IPS-20b (cell line): Measurements from ENCODE around the gene ACTRT2.

Source experiments
- H3K27ac ChIP-seq: one replicate; pipeline ENCODE4 v1.5.1; 2013; ENCODE audit warnings: low read length
- H3K27me3 ChIP-seq: 2 replicates; pipeline ENCODE4 v1.6.1; 2013; ENCODE audit warnings: mild to moderate bottlenecking, low read length, inconsistent platforms; ENCODE audit not compliant: insufficient read depth
- H3K36me3 ChIP-seq: 2 replicates; pipeline ENCODE4 v1.6.1; 2013; ENCODE audit warnings: low read depth, mild to moderate bottlenecking, inconsistent platforms, low read length, moderate library complexity; ENCODE audit not compliant: insufficient read depth
- H3K4me1 ChIP-seq: 2 replicates; pipeline ENCODE4 v1.6.1; 2013; ENCODE audit warnings: mild to moderate bottlenecking, control low read depth, inconsistent platforms, low read length, moderate library complexity; ENCODE audit not compliant: insufficient read depth
- H3K4me3 ChIP-seq: 2 replicates; pipeline ENCODE4 v1.5.1; 2013; ENCODE audit warnings: mild to moderate bottlenecking, low read length, inconsistent platforms
- H3K9ac ChIP-seq: 2 replicates; pipeline ENCODE4 v1.6.1; 2013; ENCODE audit warnings: low read depth, mild to moderate bottlenecking, inconsistent platforms, low read length, moderate library complexity
- H3K9me3 ChIP-seq: 2 replicates; pipeline ENCODE4 v1.6.1; 2013; ENCODE audit warnings: mild to moderate bottlenecking, low read depth, low read length, inconsistent platforms; ENCODE audit not compliant: insufficient read depth

ACTRT2 gene

DNA sequence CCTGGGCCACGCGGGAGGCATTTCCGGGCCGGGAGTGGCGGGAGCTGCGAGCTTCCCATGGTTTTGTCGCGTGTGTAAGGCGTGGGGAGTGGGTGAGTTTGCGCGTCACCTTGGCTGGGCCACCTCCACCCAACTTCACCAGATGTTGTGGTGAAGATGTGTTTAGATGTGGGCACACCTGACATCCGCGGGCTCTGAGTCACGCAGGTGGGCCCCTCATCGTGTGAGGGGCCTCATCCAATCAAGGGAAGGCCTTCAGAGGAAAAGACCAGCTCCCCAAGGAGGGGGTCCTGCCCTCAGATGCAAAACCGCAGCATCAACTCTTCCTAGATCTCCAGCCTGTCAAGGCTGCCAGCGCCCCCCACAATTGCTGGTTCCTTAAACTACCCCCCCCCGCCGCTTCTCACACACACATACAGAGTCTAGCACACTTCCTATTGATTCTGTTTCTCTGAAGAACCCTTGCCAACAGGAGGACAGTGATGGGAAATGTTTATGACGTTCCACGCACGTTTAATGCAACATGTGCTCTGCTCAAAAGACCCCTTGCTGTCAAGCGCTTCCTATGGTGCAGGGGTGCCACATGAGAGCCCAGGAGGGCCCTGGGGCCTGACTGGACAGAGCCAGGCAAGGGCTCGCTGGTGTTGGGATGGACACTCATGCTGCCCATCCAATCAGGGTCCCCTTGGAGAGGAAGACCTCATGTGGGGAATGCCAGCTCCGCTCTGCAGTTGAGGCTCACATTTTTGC lies 11.9 kb downstream of the ACTRT2 start:
- no peaks in the 10 kb centered on the region for H3K27me3 ChIP-seq
- H3K4me1 ChIP-seq: no peaks in the 10 kb centered on the region
- H3K27ac ChIP-seq: no peak overlapping the region
- no peaks in the 10 kb centered on the region for H3K9me3 ChIP-seq
- H3K36me3 ChIP-seq: no peaks in the 10 kb centered on the region
- H3K4me3 ChIP-seq: no peak overlapping the region
- H3K9ac ChIP-seq: no peak overlapping the region

DNA sequence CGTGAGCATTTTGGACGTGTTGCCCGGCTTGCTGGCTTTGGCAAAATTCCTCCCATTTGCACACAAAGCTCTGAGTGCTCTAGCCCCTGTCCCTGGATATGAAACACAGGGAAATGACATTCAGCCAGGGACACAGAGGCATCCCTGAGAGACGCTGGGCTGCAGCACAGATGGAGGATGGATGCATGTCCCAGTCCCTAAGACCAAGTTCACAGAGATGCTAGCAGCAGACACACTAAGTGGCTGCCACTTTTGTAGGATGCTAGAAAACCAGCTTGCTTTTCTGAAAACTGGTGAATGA lies 12.5 kb downstream of the ACTRT2 start:
- no peaks in the 10 kb centered on the region for H3K36me3 ChIP-seq
- no peak overlapping the region for H3K27ac ChIP-seq
- H3K9me3 ChIP-seq: no peaks in the 10 kb centered on the region
- H3K9ac ChIP-seq: no peak overlapping the region
- no peaks in the 10 kb centered on the region for H3K4me1 ChIP-seq
- no peak overlapping the region for H3K4me3 ChIP-seq
- H3K27me3 ChIP-seq: no peaks in the 10 kb centered on the region

DNA sequence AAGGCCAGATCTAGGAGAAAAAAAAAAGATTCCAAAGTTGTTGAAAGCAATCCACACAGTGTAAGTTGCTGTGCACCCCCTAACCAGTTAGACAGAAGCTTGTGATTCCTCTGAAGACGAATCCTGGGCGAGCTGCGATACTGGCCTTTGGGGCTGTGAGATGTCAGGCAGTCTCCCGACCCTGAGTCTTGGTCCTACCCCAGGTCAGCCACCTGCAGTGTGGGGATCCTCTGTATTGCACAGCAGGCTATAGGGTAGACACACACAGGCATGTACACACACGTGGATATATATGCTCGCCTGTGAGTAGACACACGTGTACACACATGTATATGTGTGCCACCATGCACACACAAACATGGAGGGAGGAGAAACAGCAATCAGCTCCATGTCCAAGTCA lies 12.9 kb downstream of the ACTRT2 start:
- H3K27ac ChIP-seq: no peak overlapping the region
- H3K4me3 ChIP-seq: no peak overlapping the region
- no peak overlapping the region for H3K9ac ChIP-seq
- no peaks in the 10 kb centered on the region for H3K36me3 ChIP-seq
- no peaks in the 10 kb centered on the region for H3K4me1 ChIP-seq
- no peaks in the 10 kb centered on the region for H3K27me3 ChIP-seq
- H3K9me3 ChIP-seq: no peaks in the 10 kb centered on the region

DNA sequence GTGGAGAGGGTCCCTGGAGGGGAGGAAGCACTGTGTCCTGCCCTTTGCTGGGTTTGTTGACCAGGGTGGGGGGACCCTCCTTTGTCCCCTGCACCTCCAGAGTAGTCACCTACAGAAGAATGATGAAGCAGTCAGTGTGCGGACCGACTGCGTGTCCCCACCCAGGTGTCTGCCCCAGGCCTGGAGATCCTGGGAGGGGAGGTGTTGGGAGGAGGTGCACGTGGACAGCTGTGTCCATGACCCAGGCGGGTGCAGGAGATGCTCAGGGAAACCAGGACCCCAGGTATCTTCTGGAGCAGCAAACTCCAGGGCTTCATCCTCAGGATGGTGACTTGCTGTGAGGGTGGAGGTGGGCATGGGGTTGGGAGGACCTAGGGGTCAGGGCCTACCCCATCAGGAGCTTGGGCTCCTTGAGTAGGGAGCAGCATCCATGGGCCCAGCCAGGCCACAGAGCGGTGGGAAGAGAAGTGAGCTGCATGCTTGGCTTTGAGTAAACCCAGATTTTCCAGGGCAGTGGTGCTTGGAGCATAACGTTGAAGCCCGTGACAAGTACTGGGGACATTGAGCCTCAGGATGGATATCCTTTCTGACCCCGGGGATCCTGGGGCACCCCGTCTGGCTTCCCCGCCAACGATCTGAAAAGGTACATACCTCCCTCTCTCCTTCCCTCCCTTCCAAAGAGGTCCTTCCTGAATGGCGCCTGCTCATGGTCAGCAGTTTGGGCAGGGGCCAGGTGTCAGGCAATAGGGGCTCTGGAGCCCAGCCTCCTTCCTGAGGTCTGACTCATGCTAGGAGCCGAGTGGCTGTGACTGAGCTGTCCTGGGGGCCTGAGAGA lies 13.7 kb downstream of the ACTRT2 start:
- Histone ChIP-seq H3K27ac (no peak overlapping the region), H3K4me3 (no peak overlapping the region), H3K27me3 (no peaks in the 10 kb centered on the region), H3K9me3 (no peaks in the 10 kb centered on the region), H3K36me3 (no peaks in the 10 kb centered on the region), H3K9ac (no peak overlapping the region), H3K4me1 (no peaks in the 10 kb centered on the region)

DNA sequence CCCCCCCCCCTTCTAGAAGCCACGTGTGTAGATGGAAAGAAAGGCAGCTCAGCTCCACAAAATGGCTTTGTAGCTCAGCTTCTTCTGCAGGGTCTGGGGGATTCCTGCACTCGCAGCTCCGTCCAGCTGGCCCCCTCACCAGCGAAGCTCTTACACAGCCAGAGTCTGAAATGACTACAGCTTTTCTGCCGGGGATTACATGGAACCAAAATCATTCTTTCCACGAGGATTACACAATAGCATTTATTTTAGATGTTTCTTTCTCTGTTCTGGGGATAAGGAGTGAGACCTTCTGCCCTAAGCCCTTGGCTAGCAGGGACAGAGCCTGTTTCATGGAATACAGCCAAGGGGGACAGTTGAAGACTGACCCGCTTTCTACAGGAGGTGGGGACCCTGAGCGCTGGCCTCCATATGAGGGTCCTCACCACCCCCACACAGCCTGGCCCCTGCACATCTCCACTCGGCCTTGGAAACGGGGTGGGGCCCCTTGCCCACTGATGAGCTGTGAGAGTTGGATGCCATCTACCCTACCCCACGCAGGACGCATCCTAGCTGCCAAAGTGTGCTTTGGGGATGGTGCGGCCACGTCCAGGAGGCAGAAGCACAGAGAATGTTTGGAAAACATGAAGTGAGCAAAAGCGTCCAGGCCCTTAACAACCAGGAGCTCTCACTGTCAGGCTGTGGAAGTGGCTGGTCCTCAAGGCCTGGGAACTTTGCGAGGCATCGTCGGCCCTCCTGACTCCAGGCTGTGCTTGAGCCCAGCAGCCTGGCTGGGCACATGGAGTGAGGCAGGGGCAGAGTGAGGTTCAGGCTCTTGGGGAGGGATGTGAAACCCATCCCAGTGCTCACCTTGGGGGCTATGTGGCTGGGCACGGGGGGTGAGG lies 14.5 kb downstream of the ACTRT2 start:
- H3K27ac ChIP-seq: no peak overlapping the region
- H3K27me3 ChIP-seq: no peaks in the 10 kb centered on the region
- H3K9ac ChIP-seq: no peak overlapping the region
- H3K4me3 ChIP-seq: no peak overlapping the region
- no peaks in the 10 kb centered on the region for H3K9me3 ChIP-seq
- H3K4me1 ChIP-seq: no peaks in the 10 kb centered on the region
- H3K36me3 ChIP-seq: no peaks in the 10 kb centered on the region

DNA sequence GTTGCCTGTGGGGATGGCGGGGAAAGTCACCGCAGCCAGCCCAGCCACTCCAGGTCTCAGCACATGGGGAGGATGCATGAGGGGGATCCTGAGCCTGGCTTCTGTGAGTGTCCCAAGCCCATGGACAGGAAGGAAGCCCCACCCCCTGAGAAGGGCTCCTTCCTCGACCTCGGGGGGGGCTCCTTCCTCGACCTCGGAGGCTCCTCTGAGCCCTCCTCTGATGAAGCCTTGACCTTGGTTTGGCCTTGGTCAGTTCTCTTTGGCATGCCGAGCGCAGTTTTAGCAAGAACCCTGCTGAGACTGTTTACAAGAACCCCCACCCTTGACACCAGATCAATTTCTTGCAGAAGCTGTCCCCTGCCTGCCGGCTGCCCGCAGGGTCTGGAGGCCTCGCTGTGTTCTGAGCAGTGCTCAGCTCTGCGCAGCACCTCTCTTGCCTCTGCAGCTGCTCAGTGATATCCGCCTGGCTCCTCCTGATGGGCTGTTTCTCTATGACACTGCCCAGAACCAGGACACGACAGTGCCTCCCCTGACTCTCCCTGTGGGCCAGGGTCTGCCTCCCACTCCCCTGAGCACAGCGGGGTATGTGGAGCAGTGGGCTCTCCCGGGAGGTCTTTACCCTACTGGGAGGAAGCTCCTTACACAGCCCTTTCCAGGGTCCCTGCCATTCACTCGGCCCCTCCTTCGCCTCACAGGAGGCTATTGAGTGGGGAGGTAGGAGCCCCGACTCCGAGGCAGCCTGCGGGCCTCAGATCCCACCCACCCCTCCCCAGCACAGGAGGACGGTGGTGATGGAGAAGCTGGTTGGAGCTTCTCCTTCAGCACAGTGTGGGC lies 15.4 kb downstream of the ACTRT2 start:
- H3K4me3 ChIP-seq: no peak overlapping the region
- H3K36me3 ChIP-seq: no peaks in the 10 kb centered on the region
- H3K27ac ChIP-seq: no peak overlapping the region
- no peak overlapping the region for H3K9ac ChIP-seq
- no peaks in the 10 kb centered on the region for H3K4me1 ChIP-seq
- H3K27me3 ChIP-seq: no peaks in the 10 kb centered on the region
- no peaks in the 10 kb centered on the region for H3K9me3 ChIP-seq

DNA sequence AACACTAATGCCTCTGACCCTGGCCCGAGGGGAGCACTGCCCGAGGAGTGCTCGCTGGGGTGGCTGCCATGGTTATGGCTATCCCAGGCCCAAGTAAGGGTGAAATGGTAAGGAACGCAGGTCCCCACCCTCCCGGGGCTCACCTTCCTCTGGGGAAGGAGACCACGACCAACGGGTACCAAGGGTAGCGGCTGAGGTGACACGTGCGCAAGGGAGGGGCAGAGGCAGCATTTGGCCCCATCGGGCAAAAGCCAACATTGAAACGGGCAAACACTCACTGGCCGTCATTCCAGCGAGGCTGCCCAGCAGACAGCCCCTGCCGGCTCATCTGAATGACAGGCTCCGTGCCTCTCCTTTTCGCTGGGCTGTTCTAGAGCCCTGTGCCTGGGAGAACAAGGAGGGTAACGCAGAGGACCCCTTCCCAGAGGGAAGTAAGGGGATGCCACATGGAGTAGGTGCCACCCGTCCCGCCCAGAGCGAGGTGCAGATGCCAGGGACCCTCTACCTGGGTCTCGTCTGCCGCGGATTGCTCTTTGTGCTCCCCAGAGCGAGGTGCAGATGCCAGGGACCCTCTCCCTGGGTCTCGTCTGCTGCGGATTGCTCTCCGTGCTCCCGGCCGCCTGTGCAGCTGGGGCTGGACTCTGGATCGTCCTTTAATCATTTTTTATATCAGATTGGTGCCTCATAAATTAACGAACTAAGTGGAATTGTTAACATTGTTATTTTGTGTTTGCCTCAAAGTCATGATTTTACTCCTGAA lies 16.2 kb downstream of the ACTRT2 start:
- Histone ChIP-seq H3K27me3 (no peaks in the 10 kb centered on the region), H3K4me3 (no peak overlapping the region), H3K27ac (no peak overlapping the region), H3K9ac (no peak overlapping the region), H3K4me1 (no peaks in the 10 kb centered on the region), H3K9me3 (no peaks in the 10 kb centered on the region), H3K36me3 (no peaks in the 10 kb centered on the region)

DNA sequence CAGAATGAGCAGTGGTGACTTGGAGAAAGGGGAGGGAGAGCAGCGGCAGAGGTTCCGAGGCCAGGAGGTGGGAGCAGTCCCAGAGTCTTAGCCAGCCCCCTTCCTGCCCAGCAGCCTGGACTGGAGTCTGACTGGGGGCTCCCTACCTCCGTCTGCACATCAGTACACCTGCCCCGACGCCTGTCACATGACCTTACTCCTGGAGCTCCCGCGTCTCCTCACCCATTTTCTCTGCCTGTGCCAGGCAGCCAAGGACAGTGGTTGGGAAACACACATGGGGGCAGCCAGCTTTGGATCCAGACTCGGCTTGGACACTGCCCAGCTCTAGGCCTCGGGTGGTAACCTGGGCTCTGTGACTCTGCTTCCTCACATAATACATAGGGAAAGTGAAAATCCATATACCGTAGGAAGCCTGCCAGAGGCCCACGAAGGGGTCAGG lies 16.9 kb downstream of the ACTRT2 start:
- no peak overlapping the region for H3K4me3 ChIP-seq
- H3K4me1 ChIP-seq: no peaks in the 10 kb centered on the region
- no peaks in the 10 kb centered on the region for H3K36me3 ChIP-seq
- no peaks in the 10 kb centered on the region for H3K27me3 ChIP-seq
- no peak overlapping the region for H3K9ac ChIP-seq
- no peaks in the 10 kb centered on the region for H3K9me3 ChIP-seq
- no peak overlapping the region for H3K27ac ChIP-seq

DNA sequence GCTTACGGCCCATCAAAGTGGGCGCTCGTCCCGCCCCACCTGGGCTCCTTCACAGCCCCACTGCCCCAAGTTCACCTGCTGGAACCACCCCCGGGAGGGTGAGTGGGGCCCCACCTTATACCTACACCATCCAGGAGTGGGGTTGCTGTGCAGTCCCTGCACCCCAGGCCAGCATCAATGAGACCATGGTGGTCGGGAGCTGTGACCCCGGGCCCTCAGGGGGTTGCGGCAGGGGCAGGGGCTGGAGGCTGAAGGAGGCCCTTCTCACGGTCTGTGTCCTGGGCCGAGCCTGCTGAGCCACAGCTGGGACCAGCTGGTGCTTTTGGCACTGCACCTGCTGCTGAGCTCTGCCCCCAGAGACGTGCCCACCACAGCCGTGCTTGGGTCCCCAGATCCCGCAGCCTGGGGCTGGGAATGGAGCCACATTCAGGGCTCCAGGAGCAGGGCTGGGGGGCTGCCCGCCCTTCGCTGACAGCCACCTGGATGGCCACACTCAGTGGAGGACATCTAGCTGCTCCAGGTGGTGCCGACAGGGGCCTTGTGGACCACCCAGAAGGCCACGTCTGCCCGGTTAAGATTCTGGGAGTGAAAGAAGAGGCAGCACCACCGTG lies 17.4 kb downstream of the ACTRT2 start:
- Histone ChIP-seq H3K4me1 (no peaks in the 10 kb centered on the region), H3K9ac (no peak overlapping the region), H3K27me3 (no peaks in the 10 kb centered on the region)

DNA sequence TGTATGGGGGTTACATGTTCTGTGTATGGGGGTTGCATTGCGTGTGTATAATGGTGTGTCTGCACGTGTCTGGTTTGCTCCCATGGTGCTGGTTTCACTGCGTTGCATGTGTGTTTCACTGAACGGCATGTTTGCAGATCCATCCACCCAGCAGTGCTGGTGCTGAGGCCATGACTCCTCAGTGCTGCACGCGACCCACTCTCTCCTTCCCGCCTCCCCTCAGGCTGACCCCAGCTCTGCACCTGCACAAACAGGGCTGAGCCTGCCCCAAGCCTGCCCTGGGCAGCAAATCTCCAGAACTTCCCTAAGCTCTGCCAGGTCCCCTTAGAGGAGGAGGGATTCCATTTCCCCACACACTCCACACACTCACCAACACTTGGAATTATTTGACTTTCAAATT lies 18.7 kb downstream of the ACTRT2 start:
- Histone ChIP-seq H3K9me3 (no peaks in the 10 kb centered on the region), H3K4me1 (no peaks in the 10 kb centered on the region), H3K9ac (no peak overlapping the region), H3K27ac (no peak overlapping the region), H3K27me3 (no peaks in the 10 kb centered on the region), H3K36me3 (no peaks in the 10 kb centered on the region), H3K4me3 (no peak overlapping the region)

More for the DNA sequence above, 17.4 kb downstream of the ACTRT2 start:
- Histone ChIP-seq H3K9me3 (no peaks in the 10 kb centered on the region), H3K27ac (no peak overlapping the region), H3K36me3 (no peaks in the 10 kb centered on the region), H3K4me3 (no peak overlapping the region)
